GM23338 (cell line): ENCODE results near the gene STXBP5. TPM values are rescaled to one million over a fixed set of nuclear protein-coding genes. Genes with fewer than 3 reads are reported as not detected.

Experiments
- ATAC-seq: fragments of 200-7000 bp; cut with Tn5 transposase; 3 replicates; pipeline ENCODE4 v1.9.1; 2020
- DNase-seq: peaks from one replicate; pipeline ENCODE4 v3.0.0-alpha.2; 2015; ENCODE audit warnings: low spot score
- H2AFZ ChIP-seq: fragments of 200-600 bp; sonication (generic); 2 replicates; pipeline ENCODE4 v1.8.0; 2016; ENCODE audit warnings: antibody characterized with exemption, mild to moderate bottlenecking, moderate library complexity
- H3F3A ChIP-seq: fragments of 200-600 bp; sonication (generic); replicated peaks from 2 replicates; pipeline ENCODE4 v1.8.0; 2017; ENCODE audit warnings: antibody characterized with exemption, mixed run types, low read depth
- H3K27ac ChIP-seq: fragments of 200-600 bp; sonication (generic); 2 replicates; pipeline ENCODE4 v1.6.1; 2016; ENCODE audit warnings: low read depth
- H3K27me3 ChIP-seq: fragments of 200-600 bp; sonication (generic); 2 replicates; pipeline ENCODE4 v1.8.0; 2016; ENCODE audit warnings: mild to moderate bottlenecking, mixed run types, moderate library complexity; ENCODE audit not compliant: insufficient read depth
- H3K36me3 ChIP-seq: fragments of 200-600 bp; sonication (generic); 2 replicates; pipeline ENCODE4 v1.8.0; 2016; ENCODE audit warnings: mild to moderate bottlenecking; ENCODE audit not compliant: insufficient read depth
- H3K4me1 ChIP-seq: fragments of 200-600 bp; sonication (generic); 2 replicates; pipeline ENCODE4 v1.8.0; 2016; ENCODE audit warnings: mild to moderate bottlenecking, moderate library complexity; ENCODE audit not compliant: insufficient read depth
- H3K4me2 ChIP-seq: fragments of 200-600 bp; sonication (generic); 2 replicates; pipeline ENCODE4 v1.7.1; 2017; ENCODE audit warnings: mixed run types
- H3K4me3 ChIP-seq: fragments of 200-600 bp; sonication (generic); 2 replicates; pipeline ENCODE4 v1.6.1; 2016; ENCODE audit warnings: mixed run types
- H3K79me2 ChIP-seq: fragments of 200-600 bp; sonication (generic); replicated peaks from 2 replicates; pipeline ENCODE4 v1.8.0; 2017; ENCODE audit warnings: mild to moderate bottlenecking; ENCODE audit not compliant: insufficient read depth
- H3K9me2 ChIP-seq: fragments of 200-600 bp; sonication (generic); 2 replicates; pipeline ENCODE4 v1.8.0; 2017; ENCODE audit not compliant: insufficient read depth
- H4K20me1 ChIP-seq: fragments of 200-600 bp; sonication (generic); replicated peaks from 2 replicates; pipeline ENCODE4 v1.8.0; 2017; ENCODE audit warnings: mild to moderate bottlenecking; ENCODE audit not compliant: insufficient read depth
- H3K27ac Mint-ChIP-seq: 2 replicates; pipeline ENCODE4 v1.8.0; 2020; ENCODE audit warnings: inconsistent platforms, mild to moderate bottlenecking, moderate library complexity, mixed read lengths
- H3K27me3 Mint-ChIP-seq: 3 replicates; pipeline ENCODE4 v1.8.0; 2022; ENCODE audit warnings: low read depth, mild to moderate bottlenecking, moderate library complexity, mixed read lengths, inconsistent platforms; ENCODE audit not compliant: insufficient read depth, poor library complexity
- H3K36me3 Mint-ChIP-seq: 3 replicates; pipeline ENCODE4 v1.8.0; 2021; ENCODE audit warnings: low read depth, mild to moderate bottlenecking, inconsistent platforms, moderate library complexity, mixed read lengths
- H3K4me1 Mint-ChIP-seq: 3 replicates; pipeline ENCODE4 v1.8.0; 2020; ENCODE audit warnings: mild to moderate bottlenecking, inconsistent platforms, mixed read lengths
- H3K4me3 Mint-ChIP-seq: 3 replicates; pipeline ENCODE4 v1.8.0; 2021; ENCODE audit warnings: moderate library complexity, mild to moderate bottlenecking, inconsistent platforms, mixed read lengths
- H3K9me3 Mint-ChIP-seq: 3 replicates; pipeline ENCODE4 v1.8.0; 2020; ENCODE audit warnings: moderate library complexity, mild to moderate bottlenecking, inconsistent platforms, mixed read lengths
- CTCF ChIP-seq, 2 experiments: fragments of 200-600 bp in 1 of 2; sonication (generic) in 1 of 2; conservative IDR thresholded peaks; 2 replicates each; pipeline versions ENCODE4 v1.5.1 to v1.6.1; 2016 to 2017; ENCODE audit warnings: antibody characterized with exemption in 2 of 2, low read depth in 2 of 2, mild to moderate bottlenecking in 2 of 2, moderate library complexity in 1 of 2
- EZH2 ChIP-seq: fragments of 200-600 bp; sonication (generic); IDR thresholded peaks from one replicate; pipeline ENCODE4 v1.8.0; 2017; ENCODE audit warnings: antibody characterized with exemption, mild to moderate bottlenecking, low read depth; ENCODE audit not compliant: unreplicated experiment
- POLR2AphosphoS5 ChIP-seq: IDR thresholded peaks from 2 replicates; pipeline ENCODE4 v1.6.1; 2016; ENCODE audit warnings: antibody characterized with exemption, low read depth
- polyA plus RNA-seq: library from polyadenylated mRNA; unstranded; fragments of >200 nt; fragmentation: Nextera tagmentation; extraction: Ambion mirVana; gene quantifications from 2 replicates; pipeline ENCODE4 v1.2.1, GENCODE V29; 2016
- total RNA-seq: library from RNA; depleted of rRNA; stranded (reverse); fragments of >200 nt; shearing (Covaris generic); gene quantifications from 2 replicates; pipeline ENCODE4 v1.2.3, GENCODE V29; 2014
- TF ChIP-seq, protein P1 (sequence below): IDR thresholded peaks from one replicate; pipeline ENCODE4 v1.6.1; 2018; ENCODE audit warnings: antibody characterized with exemption; ENCODE audit not compliant: unreplicated experiment

STXBP5 gene
- total and polyA plus RNA-seq, 2 experiments from 2014 or later: 3.9 to 17.8 TPM

GRCh38 chr6:147381712-147382111 lies 177.5 kb downstream of the STXBP5 start:
- Mint-ChIP-seq H3K4me1 (peaks cover 7% of the 10 kb centered on the region), H3K36me3 (peaks cover 26% of the 10 kb centered on the region), H3K27ac (no peak overlapping the region), H3K9me3 (peaks cover 20% of the 10 kb centered on the region), H3K4me3 (no peak overlapping the region), H3K27me3 (peaks cover 2% of the 10 kb centered on the region)
- Histone ChIP-seq H3K4me2 (no peak overlapping the region), H3K4me3 (no peak overlapping the region), H3K9me2 (no peaks in the 10 kb centered on the region), H3K27ac (no peak overlapping the region), H3K79me2 (no peaks in the 10 kb centered on the region), H2AFZ (no peak overlapping the region), H3K27me3 (no peaks in the 10 kb centered on the region), H3K36me3 (0 out of 2 replicates have a peak, but pooled peaks cover 4% of the 10 kb centered on the region), H4K20me1 (no peaks in the 10 kb centered on the region), H3K4me1 (peaks cover 11% of the 10 kb centered on the region; the same call in 1 of the 2 replicates), H3F3A (no peaks in the 10 kb centered on the region)
- ATAC-seq (no peak), DNase-seq (no peak)
- TF ChIP-seq, protein P1, sequence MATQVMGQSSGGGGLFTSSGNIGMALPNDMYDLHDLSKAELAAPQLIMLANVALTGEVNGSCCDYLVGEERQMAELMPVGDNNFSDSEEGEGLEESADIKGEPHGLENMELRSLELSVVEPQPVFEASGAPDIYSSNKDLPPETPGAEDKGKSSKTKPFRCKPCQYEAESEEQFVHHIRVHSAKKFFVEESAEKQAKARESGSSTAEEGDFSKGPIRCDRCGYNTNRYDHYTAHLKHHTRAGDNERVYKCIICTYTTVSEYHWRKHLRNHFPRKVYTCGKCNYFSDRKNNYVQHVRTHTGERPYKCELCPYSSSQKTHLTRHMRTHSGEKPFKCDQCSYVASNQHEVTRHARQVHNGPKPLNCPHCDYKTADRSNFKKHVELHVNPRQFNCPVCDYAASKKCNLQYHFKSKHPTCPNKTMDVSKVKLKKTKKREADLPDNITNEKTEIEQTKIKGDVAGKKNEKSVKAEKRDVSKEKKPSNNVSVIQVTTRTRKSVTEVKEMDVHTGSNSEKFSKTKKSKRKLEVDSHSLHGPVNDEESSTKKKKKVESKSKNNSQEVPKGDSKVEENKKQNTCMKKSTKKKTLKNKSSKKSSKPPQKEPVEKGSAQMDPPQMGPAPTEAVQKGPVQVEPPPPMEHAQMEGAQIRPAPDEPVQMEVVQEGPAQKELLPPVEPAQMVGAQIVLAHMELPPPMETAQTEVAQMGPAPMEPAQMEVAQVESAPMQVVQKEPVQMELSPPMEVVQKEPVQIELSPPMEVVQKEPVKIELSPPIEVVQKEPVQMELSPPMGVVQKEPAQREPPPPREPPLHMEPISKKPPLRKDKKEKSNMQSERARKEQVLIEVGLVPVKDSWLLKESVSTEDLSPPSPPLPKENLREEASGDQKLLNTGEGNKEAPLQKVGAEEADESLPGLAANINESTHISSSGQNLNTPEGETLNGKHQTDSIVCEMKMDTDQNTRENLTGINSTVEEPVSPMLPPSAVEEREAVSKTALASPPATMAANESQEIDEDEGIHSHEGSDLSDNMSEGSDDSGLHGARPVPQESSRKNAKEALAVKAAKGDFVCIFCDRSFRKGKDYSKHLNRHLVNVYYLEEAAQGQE: no peak

GRCh38 chr6:147382945-147383554 lies 178.8 kb downstream of the STXBP5 start:
- no peak overlapping the region for H3K27ac ChIP-seq
- H3K79me2 ChIP-seq: no peaks in the 10 kb centered on the region

More at GRCh38 chr6:147382945-147383554, 178.8 kb downstream of the STXBP5 start:
- H3K36me3 Mint-ChIP-seq: peaks cover 26% of the 10 kb centered on the region
- peaks cover 2% of the 10 kb centered on the region for H3K27me3 Mint-ChIP-seq
- H3K4me3 ChIP-seq: no peak overlapping the region
- H3K4me1 ChIP-seq: no peaks in the 10 kb centered on the region
- H3K36me3 ChIP-seq: 0 out of 2 replicates have a peak, but pooled peaks cover 4% of the 10 kb centered on the region
- H3K4me3 Mint-ChIP-seq: no peak overlapping the region
- no peaks in the 10 kb centered on the region for H3F3A ChIP-seq
- H3K27ac Mint-ChIP-seq: no peak overlapping the region
- H3K9me2 ChIP-seq: no peaks in the 10 kb centered on the region
- H2AFZ ChIP-seq: no peak overlapping the region
- H3K27me3 ChIP-seq: no peaks in the 10 kb centered on the region
- H3K4me2 ChIP-seq: no peak overlapping the region
- TF ChIP-seq EZH2 (no peak), POLR2AphosphoS5 (no peak), CTCF (conservative IDR thresholded peaks at IDR 0.05; ENCODE audit: low read depth in 2 of 2) (peak in 1 of 2 experiments; percentile 69; a peak in 3 of 4 replicates)
- DNase-seq (peak; percentile 63), ATAC-seq (no peak)
- no peaks in the 10 kb centered on the region for H4K20me1 ChIP-seq
- peaks cover 20% of the 10 kb centered on the region for H3K9me3 Mint-ChIP-seq
- peaks cover 3% of the 10 kb centered on the region; the same call in 2 of the 3 replicates for H3K4me1 Mint-ChIP-seq
